ENCODE data around the gene TXNRD2.

GRCh38 chr22:19933341-19934241 is 8.0 kb downstream of the TXNRD2 start:
- TF ChIP-seq POLR2AphosphoS5 (IDR thresholded peaks at IDR 0.05; ENCODE audit: low read depth, low read length) (no peak), REST (IDR thresholded peaks at IDR 0.05; ENCODE audit: insufficient read depth in 1 of 2, low read depth in 2 of 2, low read length in 1 of 2) (no peak), CTCF (IDR thresholded peaks at IDR 0.05) (no peak)

All from Panc1 (cell line).